NT2/D1 (cell line): ENCODE measurements around the gene BRINP1.

ENCODE experiments used
- SUZ12 ChIP-seq: IDR thresholded peaks from 2 replicates; pipeline ENCODE4 v1.6.1; 2011; ENCODE audit not compliant: insufficient read length, insufficient read depth; ENCODE audit errors: extremely low read depth
- YY1 ChIP-seq: IDR thresholded peaks from 2 replicates; pipeline ENCODE4 v1.6.1; 2011; ENCODE audit not compliant: insufficient read length, insufficient read depth
- ZNF274 ChIP-seq: IDR thresholded peaks from 2 replicates; pipeline ENCODE4 v1.6.1; 2011; ENCODE audit warnings: mild to moderate bottlenecking, low read depth, low read length

- TF ChIP-seq YY1 = no peak
- TF ChIP-seq SUZ12 = no peak
- no peak for TF ChIP-seq ZNF274
Observed at GRCh38 chr9:119156354-119156753, 212.9 kb downstream of the BRINP1 start.
